Upper lobe of right lung (tissue), 1 donor: Measurements from ENCODE around the gene NSD1. TPM values are rescaled to one million over a fixed set of nuclear protein-coding genes. Genes with fewer than 3 reads are reported as not detected.
"Not testable (repeated sequence)": the region's sequence is repeated elsewhere in the genome, so short reads cannot be mapped to it uniquely, and the experiment has no call there.

Experiments
- ATAC-seq: fragments of 200-7000 bp; cut with Tn5 transposase; one replicate; pipeline ENCODE4 v1.9.1; 2020; ENCODE audit warnings: mild to moderate bottlenecking, moderate library complexity
- DNase-seq: peaks from one replicate; pipeline ENCODE4 v3.0.0-alpha.2; 2020
- H3K27ac ChIP-seq: fragments of 200-600 bp; one replicate; pipeline ENCODE4 v1.8.0; 2022
- H3K27me3 ChIP-seq: fragments of 200-600 bp; one replicate; pipeline ENCODE4 v1.8.0; 2022; ENCODE audit warnings: mild to moderate bottlenecking
- H3K36me3 ChIP-seq: fragments of 200-600 bp; one replicate; pipeline ENCODE4 v1.8.0; 2022
- H3K4me1 ChIP-seq: fragments of 200-600 bp; one replicate; pipeline ENCODE4 v1.8.0; 2022
- H3K4me3 ChIP-seq: fragments of 200-600 bp; one replicate; pipeline ENCODE4 v1.8.0; 2022; ENCODE audit warnings: mild to moderate bottlenecking
- H3K9me3 ChIP-seq: fragments of 200-600 bp; one replicate; pipeline ENCODE4 v1.8.0; 2022
- intact Hi-C: fragments of 100-400 bp; cut with DNase I; formaldehyde crosslinking; loops from one replicate; pipeline ENCODE4 v1.11.0; 2022
- total RNA-seq: library from RNA; stranded (reverse); fragmentation: NEBNext Ultra II Directional; extraction: Animal tissue kit (Norgen Biotek cat#: 25700); gene quantifications from one replicate; pipeline ENCODE4 v1.2.1, GENCODE V29; 2021
- TF ChIP-seq, protein P1 (sequence below): fragments of 200-600 bp; IDR thresholded peaks from one replicate; pipeline ENCODE4 v1.8.0; 2022; ENCODE audit warnings: antibody characterized with exemption
- donor health status: DM: no; HTN: yes; CAD: no; lungs with severe emphysema.

Gene NSD1
- total RNA-seq, 1 donor from 2014 or later: 67.7 TPM

DNA sequence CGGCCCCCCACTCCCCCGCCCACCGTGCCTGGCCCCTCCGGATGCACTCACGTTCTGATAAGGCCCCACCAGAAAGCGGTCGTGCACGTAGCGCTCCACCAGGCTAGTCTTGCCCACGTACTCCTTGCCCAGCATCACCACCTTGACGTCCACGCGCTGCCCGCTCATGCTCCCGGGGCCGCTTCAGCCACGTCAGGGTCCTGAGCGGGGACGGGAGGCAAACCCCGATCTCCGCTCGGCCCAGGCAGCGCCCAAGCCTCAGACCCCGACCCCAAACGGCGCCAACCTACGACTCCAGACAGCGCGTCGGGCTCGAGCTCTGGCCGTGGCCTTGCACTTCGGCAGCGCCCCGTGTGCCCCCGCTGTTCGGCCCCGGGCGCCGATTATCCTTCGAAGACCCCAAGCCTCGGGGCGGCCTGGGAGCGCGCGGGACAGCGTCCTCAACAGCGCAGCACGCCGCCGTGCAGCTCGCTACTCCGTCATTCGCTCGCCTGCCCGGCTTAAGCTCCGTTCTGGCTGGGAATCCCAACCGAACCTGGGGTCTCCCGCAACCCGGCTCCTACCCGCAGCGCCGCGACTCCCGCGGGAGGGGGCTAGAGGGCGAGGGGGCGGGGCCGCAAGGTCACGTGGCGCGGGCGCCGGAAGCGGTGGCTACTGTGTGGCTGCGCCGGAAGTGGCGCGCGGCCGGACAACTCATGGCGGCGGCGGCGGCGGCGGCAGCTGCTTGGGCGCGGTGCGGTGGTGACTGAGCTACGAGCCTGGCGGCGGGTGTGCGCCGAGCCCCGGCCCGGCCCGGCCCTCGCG is 169.8 kb downstream of the NSD1 start, which contains the start of the genes PRELID1 and RAB24:
Gene PRELID1, plus strand, starts transcription at position 679 of the 804 bp plus-strand sequence. CDS start 187 bp downstream, outside the sequence.
Gene RAB24, minus strand, starts transcription at position 599 of the 804 bp plus-strand sequence. Its CDS starts 431 bp downstream, at position 168.
- intact Hi-C loops: no loop called here
- Histone ChIP-seq H3K9me3 (no peaks in the 10 kb centered on the region), H3K36me3 (peaks cover 27% of the 10 kb centered on the region), H3K4me3 (peak within 1 kb of the TSS; percentile 99), H3K4me1 (peaks cover 67% of the 10 kb centered on the region), H3K27me3 (no peaks in the 10 kb centered on the region), H3K27ac (peak within 1 kb of the TSS; percentile 86)
- DNase-seq (peak; percentile 95), ATAC-seq (peak; percentile 87)
- TF ChIP-seq, protein P1, sequence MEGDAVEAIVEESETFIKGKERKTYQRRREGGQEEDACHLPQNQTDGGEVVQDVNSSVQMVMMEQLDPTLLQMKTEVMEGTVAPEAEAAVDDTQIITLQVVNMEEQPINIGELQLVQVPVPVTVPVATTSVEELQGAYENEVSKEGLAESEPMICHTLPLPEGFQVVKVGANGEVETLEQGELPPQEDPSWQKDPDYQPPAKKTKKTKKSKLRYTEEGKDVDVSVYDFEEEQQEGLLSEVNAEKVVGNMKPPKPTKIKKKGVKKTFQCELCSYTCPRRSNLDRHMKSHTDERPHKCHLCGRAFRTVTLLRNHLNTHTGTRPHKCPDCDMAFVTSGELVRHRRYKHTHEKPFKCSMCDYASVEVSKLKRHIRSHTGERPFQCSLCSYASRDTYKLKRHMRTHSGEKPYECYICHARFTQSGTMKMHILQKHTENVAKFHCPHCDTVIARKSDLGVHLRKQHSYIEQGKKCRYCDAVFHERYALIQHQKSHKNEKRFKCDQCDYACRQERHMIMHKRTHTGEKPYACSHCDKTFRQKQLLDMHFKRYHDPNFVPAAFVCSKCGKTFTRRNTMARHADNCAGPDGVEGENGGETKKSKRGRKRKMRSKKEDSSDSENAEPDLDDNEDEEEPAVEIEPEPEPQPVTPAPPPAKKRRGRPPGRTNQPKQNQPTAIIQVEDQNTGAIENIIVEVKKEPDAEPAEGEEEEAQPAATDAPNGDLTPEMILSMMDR: peak; percentile 38

DNA sequence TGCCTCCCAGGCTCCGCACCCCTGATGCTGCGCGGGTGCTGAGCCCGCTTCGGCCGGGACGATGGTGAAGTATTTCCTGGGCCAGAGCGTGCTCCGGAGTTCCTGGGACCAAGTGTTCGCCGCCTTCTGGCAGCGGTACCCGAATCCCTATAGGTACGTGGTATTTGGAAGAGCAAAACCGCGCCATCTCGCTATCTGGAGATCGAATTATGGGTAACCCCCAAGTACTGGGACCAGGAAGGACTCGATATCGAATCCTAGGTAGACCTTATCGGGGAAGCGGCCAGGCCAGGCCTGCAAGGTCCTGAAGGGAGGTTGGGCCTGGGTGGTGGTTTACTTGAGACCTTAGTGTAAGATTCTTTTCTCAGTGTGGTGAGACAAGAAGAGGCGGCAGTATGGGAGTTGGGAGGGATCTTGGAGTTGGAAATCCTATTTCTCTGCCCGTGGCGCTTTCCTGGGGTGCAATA is 170.4 kb downstream of the NSD1 start:
- H3K9me3 ChIP-seq: no peaks in the 10 kb centered on the region
- intact Hi-C loops: no loop called here
- H3K36me3 ChIP-seq: peaks cover 27% of the 10 kb centered on the region
- no peak for DNase-seq
- peak overlapping the region; percentile 86 for H3K27ac ChIP-seq
- no peak for ATAC-seq
- H3K4me3 ChIP-seq: peak overlapping the region; percentile 99
- H3K27me3 ChIP-seq: no peaks in the 10 kb centered on the region
- H3K4me1 ChIP-seq: peaks cover 67% of the 10 kb centered on the region
- TF ChIP-seq, protein P1: no peak

DNA sequence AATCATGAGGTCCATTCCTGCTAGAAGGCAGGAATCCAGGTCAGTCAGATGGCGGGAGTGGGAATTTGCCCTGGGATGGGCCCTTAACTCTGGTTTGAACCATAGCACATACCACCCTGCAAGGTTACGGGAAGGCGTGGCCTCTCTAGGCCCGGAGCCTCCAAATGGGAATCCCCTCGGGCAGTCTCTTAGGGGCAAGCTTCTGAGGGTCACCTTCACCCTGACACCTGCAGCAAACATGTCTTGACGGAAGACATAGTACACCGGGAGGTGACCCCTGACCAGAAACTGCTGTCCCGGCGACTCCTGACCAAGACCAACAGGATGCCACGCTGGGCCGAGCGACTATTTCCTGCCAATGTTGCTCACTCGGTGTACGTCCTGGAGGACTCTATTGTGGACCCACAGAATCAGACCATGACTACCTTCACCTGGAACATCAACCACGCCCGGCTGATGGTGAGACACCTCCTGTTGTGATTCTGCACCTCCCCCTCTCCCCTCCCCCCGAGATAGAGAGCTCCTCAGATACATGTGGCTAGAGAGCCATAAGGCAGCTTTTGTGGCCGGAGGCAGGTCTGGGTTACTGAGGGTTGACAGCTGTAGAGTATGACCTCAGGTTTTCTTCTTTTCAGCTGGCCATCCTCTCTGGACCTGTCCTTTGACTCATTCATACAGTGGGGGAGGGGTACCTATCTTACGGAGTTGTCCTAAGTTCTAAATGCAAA is 171.0 kb downstream of the NSD1 start:
- no peak for ATAC-seq
- Histone ChIP-seq H3K4me3 (peak overlapping the region; percentile 99), H3K27ac (peak overlapping the region; percentile 86), H3K36me3 (peaks cover 27% of the 10 kb centered on the region), H3K4me1 (peaks cover 63% of the 10 kb centered on the region), H3K27me3 (no peaks in the 10 kb centered on the region), H3K9me3 (no peaks in the 10 kb centered on the region)
- intact Hi-C loops: no loop called here
- no peak for DNase-seq
- TF ChIP-seq, protein P1: no peak

DNA sequence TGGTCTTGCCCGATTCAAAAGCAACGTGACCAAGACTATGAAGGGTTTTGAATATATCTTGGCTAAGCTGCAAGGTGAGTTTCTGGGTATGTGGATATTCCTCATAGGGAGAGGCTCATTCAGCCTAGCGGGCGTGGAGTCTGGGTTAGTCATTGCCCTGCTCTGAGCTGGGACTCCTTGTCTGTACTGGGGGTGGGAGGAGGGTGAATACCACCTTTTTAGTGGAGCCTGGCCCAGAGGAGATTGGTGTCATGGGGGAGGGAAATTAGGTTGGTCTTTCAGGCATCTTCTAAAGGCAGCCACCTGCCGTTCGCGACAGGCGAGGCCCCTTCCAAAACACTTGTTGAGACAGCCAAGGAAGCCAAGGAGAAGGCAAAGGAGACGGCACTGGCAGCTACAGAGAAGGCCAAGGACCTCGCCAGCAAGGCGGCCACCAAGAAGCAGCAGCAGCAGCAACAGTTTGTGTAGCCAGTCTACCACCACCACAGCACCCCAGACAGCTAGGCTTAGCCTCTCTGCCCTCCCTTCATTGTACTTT is 172.6 kb downstream of the NSD1 start:
- H3K9me3 ChIP-seq, H3K4me3 ChIP-seq, intact Hi-C loops, H3K27ac ChIP-seq, H3K27me3 ChIP-seq, DNase-seq, ATAC-seq: not testable (repeated sequence)
- peaks cover 27% of the 10 kb centered on the region for H3K36me3 ChIP-seq
- H3K4me1 ChIP-seq: peaks cover 57% of the 10 kb centered on the region

DNA sequence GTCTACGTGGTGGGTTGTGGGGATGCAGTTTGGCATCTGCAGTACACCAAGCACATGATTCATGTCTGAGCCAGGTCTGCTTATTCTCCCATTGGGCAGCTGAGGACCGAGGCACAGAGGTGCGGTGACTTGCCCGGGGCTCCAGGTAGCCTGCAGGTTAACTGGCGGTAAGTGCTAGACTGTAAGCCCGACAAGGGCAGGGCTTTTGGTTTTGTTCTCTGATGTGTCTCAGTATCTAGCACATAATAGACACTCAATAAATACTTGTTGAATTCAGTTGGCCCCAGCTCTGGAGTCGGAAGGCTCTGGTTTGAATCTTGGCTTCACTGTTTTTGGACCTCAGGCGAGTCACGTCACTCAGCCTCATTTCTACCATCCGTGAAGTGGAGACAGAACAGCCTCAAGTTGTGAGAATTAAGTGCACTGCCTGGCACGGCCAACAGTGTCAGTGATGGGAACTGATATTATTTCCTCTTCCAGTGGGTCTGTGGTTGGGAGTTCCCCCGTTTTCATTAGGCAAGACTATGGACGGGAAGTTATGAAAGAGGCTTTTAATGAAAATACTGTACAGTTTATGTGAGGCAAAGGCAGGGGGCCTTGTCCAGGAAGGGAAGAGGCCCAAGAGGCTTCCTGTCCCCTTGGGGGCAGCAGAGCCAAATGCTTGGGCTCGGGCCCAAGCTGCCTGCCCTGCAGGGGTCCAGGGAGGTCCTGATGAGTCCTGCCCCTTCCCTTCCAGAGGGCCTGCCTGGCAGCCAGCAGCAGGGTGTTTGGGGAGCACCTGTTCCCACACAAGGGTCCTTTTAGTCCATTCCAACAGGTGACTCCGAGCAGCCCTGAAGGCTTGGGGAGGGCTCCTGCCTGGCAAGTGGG is 173.3 kb downstream of the NSD1 start:
- Histone ChIP-seq H3K9me3 (no peaks in the 10 kb centered on the region), H3K36me3 (peaks cover 27% of the 10 kb centered on the region), H3K27me3 (no peaks in the 10 kb centered on the region), H3K4me1 (peaks cover 54% of the 10 kb centered on the region), H3K27ac (peak overlapping the region; percentile 60), H3K4me3 (no peak overlapping the region)
- TF ChIP-seq, protein P1: no peak
- peak; percentile 30 for ATAC-seq
- DNase-seq: no peak
- intact Hi-C loops: no loop called here
